HEK293 (cell line): ENCODE data around the gene ZMYM5.

Source experiments
- BCL6B ChIP-seq: fragments of 450-650 bp; formaldehyde crosslinking; IDR thresholded peaks from 2 replicates; pipeline ENCODE4 v1.5.1; 2017; ENCODE audit warnings: missing biosample characterization, missing genetic modification characterization
- GLI4 ChIP-seq: fragments of 450-650 bp; formaldehyde crosslinking; IDR thresholded peaks from 2 replicates; pipeline ENCODE4 v1.5.1; 2016; ENCODE audit warnings: missing biosample characterization, missing genetic modification characterization
- KLF16 ChIP-seq: fragments of 450-650 bp; formaldehyde crosslinking; IDR thresholded peaks from 2 replicates; pipeline ENCODE4 v1.5.1; 2017; ENCODE audit warnings: missing biosample characterization, missing genetic modification characterization
- PRDM1 ChIP-seq: fragments of 450-650 bp; formaldehyde crosslinking; IDR thresholded peaks from 2 replicates; pipeline ENCODE4; 2016; ENCODE audit warnings: missing biosample characterization, missing genetic modification characterization
- PRDM10 ChIP-seq: fragments of 450-650 bp; formaldehyde crosslinking; IDR thresholded peaks from 2 replicates; pipeline ENCODE4 v1.5.1; 2016; ENCODE audit warnings: missing biosample characterization, missing genetic modification characterization
- REST ChIP-seq: fragments of 450-650 bp; formaldehyde crosslinking; IDR thresholded peaks from 2 replicates; pipeline ENCODE4 v1.5.1; 2016; ENCODE audit warnings: missing biosample characterization, missing genetic modification characterization
- SCRT2 ChIP-seq: fragments of 450-650 bp; formaldehyde crosslinking; IDR thresholded peaks from 2 replicates; pipeline ENCODE4 v1.5.1; 2016; ENCODE audit warnings: missing biosample characterization, missing genetic modification characterization
- SETDB1 ChIP-seq: IDR thresholded peaks from one replicate; pipeline ENCODE4 v1.6.1; 2017; ENCODE audit warnings: mild to moderate bottlenecking, low read length, moderate library complexity, mixed read lengths; ENCODE audit not compliant: insufficient read length
- ZBTB17 ChIP-seq: fragments of 450-650 bp; formaldehyde crosslinking; IDR thresholded peaks from 2 replicates; pipeline ENCODE4 v1.5.1; 2016; ENCODE audit warnings: missing biosample characterization, missing genetic modification characterization
- ZNF19 ChIP-seq: fragments of 450-650 bp; formaldehyde crosslinking; IDR thresholded peaks from 2 replicates; pipeline ENCODE4; 2016; ENCODE audit warnings: missing biosample characterization, missing genetic modification characterization, low read depth
- ZNF350 ChIP-seq: fragments of 450-650 bp; formaldehyde crosslinking; IDR thresholded peaks from 2 replicates; pipeline ENCODE4 v1.5.0; 2017; ENCODE audit warnings: missing biosample characterization, mild to moderate bottlenecking, missing genetic modification characterization
- ZNF366 ChIP-seq: fragments of 450-650 bp; formaldehyde crosslinking; conservative IDR thresholded peaks from 2 replicates; pipeline ENCODE4 v1.5.1; 2016; ENCODE audit warnings: missing biosample characterization, missing genetic modification characterization
- ZNF423 ChIP-seq: fragments of 450-650 bp; formaldehyde crosslinking; IDR thresholded peaks from 2 replicates; pipeline ENCODE4 v1.5.1; 2016; ENCODE audit warnings: missing biosample characterization, missing genetic modification characterization
- ZNF501 ChIP-seq: fragments of 450-650 bp; formaldehyde crosslinking; IDR thresholded peaks from 2 replicates; pipeline ENCODE4 v1.5.1; 2016; ENCODE audit warnings: missing biosample characterization, missing genetic modification characterization
- ZNF510 ChIP-seq: fragments of 450-650 bp; formaldehyde crosslinking; IDR thresholded peaks from 2 replicates; pipeline ENCODE4 v1.5.1; 2018; ENCODE audit warnings: mild to moderate bottlenecking, missing genetic modification characterization, missing biosample characterization; ENCODE audit not compliant: insufficient replicate concordance
- ZNF514 ChIP-seq: fragments of 450-650 bp; formaldehyde crosslinking; IDR thresholded peaks from 2 replicates; pipeline ENCODE4 v1.5.1; 2016; ENCODE audit warnings: missing biosample characterization, missing genetic modification characterization
- ZNF521 ChIP-seq: fragments of 450-650 bp; formaldehyde crosslinking; IDR thresholded peaks from 2 replicates; pipeline ENCODE4 v1.5.1; 2017; ENCODE audit warnings: missing biosample characterization, mild to moderate bottlenecking, missing genetic modification characterization
- ZNF692 ChIP-seq: fragments of 450-650 bp; formaldehyde crosslinking; IDR thresholded peaks from 2 replicates; pipeline ENCODE4 v1.5.1; 2016; ENCODE audit warnings: missing biosample characterization, missing genetic modification characterization
- ZNF777 ChIP-seq: fragments of 450-650 bp; formaldehyde crosslinking; IDR thresholded peaks from 2 replicates; pipeline ENCODE4 v1.5.1; 2017; ENCODE audit warnings: missing biosample characterization, missing genetic modification characterization, borderline replicate concordance
- ZNF785 ChIP-seq: fragments of 450-650 bp; formaldehyde crosslinking; IDR thresholded peaks from 2 replicates; pipeline ENCODE4 v1.5.1; 2016; ENCODE audit warnings: missing biosample characterization, missing genetic modification characterization
- ZSCAN18 ChIP-seq: fragments of 450-650 bp; formaldehyde crosslinking; IDR thresholded peaks from 2 replicates; pipeline ENCODE4 v1.5.1; 2016; ENCODE audit warnings: missing biosample characterization, missing genetic modification characterization
- ZSCAN30 ChIP-seq: fragments of 450-650 bp; IDR thresholded peaks from 2 replicates; pipeline ENCODE4 v1.5.1; 2018; ENCODE audit warnings: missing biosample characterization, mild to moderate bottlenecking, missing genetic modification characterization, moderate library complexity
- TF ChIP-seq, protein P1 (sequence below): fragments of 450-650 bp; formaldehyde crosslinking; optimal IDR thresholded peaks from 2 replicates; pipeline ENCODE3; 2016; ENCODE audit warnings: missing biosample characterization, mild to moderate bottlenecking, missing genetic modification characterization
- TF ChIP-seq, protein P2 (sequence below): fragments of 450-650 bp; formaldehyde crosslinking; IDR thresholded peaks from 2 replicates; pipeline ENCODE4 v1.5.1; 2016; ENCODE audit warnings: missing biosample characterization, missing genetic modification characterization

ZMYM5 gene

DNA sequence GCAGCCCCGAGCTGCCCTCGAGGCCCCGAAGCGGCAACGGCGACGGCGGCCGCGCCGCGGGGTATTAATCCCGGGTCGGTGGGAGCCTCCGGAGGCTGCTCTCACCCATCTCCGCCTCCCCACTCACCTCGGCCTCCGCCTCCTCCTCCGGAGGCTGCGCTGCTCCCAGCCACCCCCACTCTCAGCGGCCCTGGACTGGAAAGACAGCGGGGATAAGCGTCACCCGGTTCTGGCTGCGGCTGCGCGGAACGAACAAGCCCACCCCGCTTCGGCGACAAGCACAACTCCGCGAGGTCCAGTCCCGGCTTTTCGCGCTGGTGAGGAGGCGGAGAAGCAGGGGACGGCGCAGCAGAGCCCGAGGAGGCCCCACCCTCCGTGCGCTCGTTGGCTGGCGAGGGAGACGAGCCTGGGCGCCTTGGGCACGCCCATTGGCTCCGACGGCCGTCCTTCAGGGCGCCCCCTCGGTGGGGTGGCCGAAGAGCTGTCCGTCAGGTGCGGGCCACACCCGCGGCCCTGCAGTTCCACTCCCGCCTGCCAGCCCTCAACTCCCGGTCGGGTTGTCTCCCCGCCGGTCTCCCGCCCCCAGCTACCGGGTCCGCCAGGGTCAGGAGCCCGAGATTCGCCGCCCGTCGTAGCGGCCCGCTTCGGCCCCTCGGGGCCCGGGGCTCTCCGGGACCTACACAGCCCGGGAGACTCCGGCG, at the start of gene ZMYM5 (continued):
- TF ChIP-seq ZNF510 (tag by site-specific recombination) = no peak
- TF ChIP-seq PRDM10 (tag by site-specific recombination) = peak; percentile 46
- TF ChIP-seq KLF16 (tag by site-specific recombination) = peak; percentile 65
- TF ChIP-seq ZNF785 (tag by site-specific recombination) = no peak
- peak; percentile 39; the same call in 1 of the 2 replicates for TF ChIP-seq ZSCAN30
- no peak for TF ChIP-seq ZNF350 (tag by site-specific recombination)
- no peak for TF ChIP-seq ZNF19
- TF ChIP-seq, protein P1, sequence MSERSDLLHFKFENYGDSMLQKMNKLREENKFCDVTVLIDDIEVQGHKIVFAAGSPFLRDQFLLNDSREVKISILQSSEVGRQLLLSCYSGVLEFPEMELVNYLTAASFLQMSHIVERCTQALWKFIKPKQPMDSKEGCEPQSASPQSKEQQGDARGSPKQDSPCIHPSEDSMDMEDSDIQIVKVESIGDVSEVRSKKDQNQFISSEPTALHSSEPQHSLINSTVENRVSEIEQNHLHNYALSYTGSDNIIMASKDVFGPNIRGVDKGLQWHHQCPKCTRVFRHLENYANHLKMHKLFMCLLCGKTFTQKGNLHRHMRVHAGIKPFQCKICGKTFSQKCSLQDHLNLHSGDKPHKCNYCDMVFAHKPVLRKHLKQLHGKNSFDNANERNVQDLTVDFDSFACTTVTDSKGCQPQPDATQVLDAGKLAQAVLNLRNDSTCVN (tag by site-specific recombination) = peak; percentile 71
- no peak for TF ChIP-seq PRDM1 (tag by site-specific recombination)
- peak; percentile 38; the same call in 1 of the 2 replicates for TF ChIP-seq ZNF692
- TF ChIP-seq ZNF423 (tag by site-specific recombination) = peak; percentile 69; the same call in 1 of the 2 replicates
- no peak for TF ChIP-seq REST
- TF ChIP-seq ZSCAN18 = no peak
- TF ChIP-seq ZNF501 (tag by site-specific recombination) = peak; percentile 17; the same call in 1 of the 2 replicates
- no peak for TF ChIP-seq ZNF514 (tag by site-specific recombination)
- TF ChIP-seq ZBTB17 (tag by site-specific recombination) = peak; percentile 53
- no peak for TF ChIP-seq GLI4 (tag by site-specific recombination)
- no peak for TF ChIP-seq ZNF366
- TF ChIP-seq ZNF521 = no peak
- TF ChIP-seq, protein P2, sequence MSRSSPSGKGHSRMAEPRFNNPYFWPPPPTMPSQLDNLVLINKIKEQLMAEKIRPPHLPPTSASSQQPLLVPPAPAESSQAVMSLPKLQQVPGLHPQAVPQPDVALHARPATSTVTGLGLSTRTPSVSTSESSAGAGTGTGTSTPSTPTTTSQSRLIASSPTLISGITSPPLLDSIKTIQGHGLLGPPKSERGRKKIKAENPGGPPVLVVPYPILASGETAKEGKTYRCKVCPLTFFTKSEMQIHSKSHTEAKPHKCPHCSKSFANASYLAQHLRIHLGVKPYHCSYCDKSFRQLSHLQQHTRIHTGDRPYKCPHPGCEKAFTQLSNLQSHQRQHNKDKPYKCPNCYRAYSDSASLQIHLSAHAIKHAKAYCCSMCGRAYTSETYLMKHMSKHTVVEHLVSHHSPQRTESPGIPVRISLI (tag by site-specific recombination) = no peak
- no peak for TF ChIP-seq SCRT2 (tag by site-specific recombination)
- no peak for TF ChIP-seq BCL6B
- TF ChIP-seq SETDB1 = no peak
- no peak for TF ChIP-seq ZNF777 (tag by site-specific recombination)
